NCI-H1436 treated with DMSO at 0.1 percent for 48 hours (cell line): ENCODE data around the gene FNDC11.

ENCODE experiments used
- DNase-seq: peaks from one replicate; lab custom pipeline; 2025; lab: John Stamatoyannopoulos, UW

The FNDC11 gene

GRCh38 chr20:63539441-63540370 lies 14.3 kb upstream of the FNDC11 start:
- no peak for DNase-seq

- DNase-seq, result no peak
Measured at GRCh38 chr20:63540417-63541186, 13.4 kb upstream of the FNDC11 start.

- DNase-seq, result no peak
Measured at GRCh38 chr20:63541371-63541770, 12.6 kb upstream of the FNDC11 start.

GRCh38 chr20:63542031-63542559 lies 11.9 kb upstream of the FNDC11 start:
- DNase-seq, result no peak

GRCh38 chr20:63542696-63543095 lies 11.3 kb upstream of the FNDC11 start:
- DNase-seq, result no peak

GRCh38 chr20:63543131-63543530 lies 10.8 kb upstream of the FNDC11 start:
- no peak for DNase-seq

GRCh38 chr20:63543733-63544132 lies 10.2 kb upstream of the FNDC11 start:
- no peak for DNase-seq

- no peak for DNase-seq
Measured at GRCh38 chr20:63544241-63544957, 9.6 kb upstream of the FNDC11 start.

GRCh38 chr20:63544958-63545516 lies 8.9 kb upstream of the FNDC11 start:
- DNase-seq, result no peak

GRCh38 chr20:63545814-63546213 lies 8.1 kb upstream of the FNDC11 start:
- DNase-seq, result no peak

- DNase-seq, result no peak
Measured at GRCh38 chr20:63546256-63546955, 7.6 kb upstream of the FNDC11 start.

GRCh38 chr20:63546956-63547724 lies 6.8 kb upstream of the FNDC11 start:
- no peak for DNase-seq

- DNase-seq, result no peak
Measured at GRCh38 chr20:63547725-63548480, 6.1 kb upstream of the FNDC11 start, which contains the start of gene SRMS. Gene SRMS, minus strand, starts transcription at chr20:63547749. Its CDS starts 286 bp downstream, at chr20:63547463.

GRCh38 chr20:63548542-63548941 lies 5.4 kb upstream of the FNDC11 start:
- no peak for DNase-seq

GRCh38 chr20:63549019-63549418 lies 4.9 kb upstream of the FNDC11 start:
- DNase-seq, result no peak

GRCh38 chr20:63549679-63550282 lies 4.2 kb upstream of the FNDC11 start:
- no peak for DNase-seq

GRCh38 chr20:63551068-63551467 lies 2.9 kb upstream of the FNDC11 start:
- no peak for DNase-seq

- no peak for DNase-seq
Measured at GRCh38 chr20:63552481-63553249, 1.3 kb upstream of the FNDC11 start.
